ENCODE data around the gene SLC1A5. TPM values are rescaled to one million over a fixed set of nuclear protein-coding genes. Genes with fewer than 3 reads are reported as not detected.

SLC1A5 gene
- total RNA-seq, 1 experiment from 2014 or later = 239 TPM

DNA sequence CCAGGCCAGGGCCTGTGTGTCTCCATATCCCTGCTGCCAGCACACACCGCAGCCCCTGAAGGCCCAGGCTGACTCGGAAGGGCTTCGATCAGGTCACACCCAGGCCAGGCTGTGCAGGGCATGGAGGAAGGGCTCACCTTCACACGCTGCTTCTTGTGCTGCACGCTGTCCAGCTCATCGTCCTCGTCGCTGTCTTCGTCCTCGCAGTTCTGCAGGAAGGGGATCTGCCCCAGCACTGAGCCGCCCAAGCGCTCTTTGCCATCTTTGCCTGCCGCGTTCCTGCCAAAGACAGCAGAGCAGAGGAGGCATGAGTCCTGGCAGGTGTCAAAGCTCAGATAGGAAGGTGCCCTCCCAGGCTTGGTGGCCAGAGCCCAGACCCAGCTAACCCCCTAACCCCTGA lies 57.8 kb downstream of the SLC1A5 start:
- POLR2A ChIA-PET = no interaction called here
- Mint-ChIP-seq H3K27me3 (ENCODE audit: low read depth) (no peaks in the 10 kb centered on the region; the same call in 1 of the 2 replicates), H3K4me3 (no peak overlapping the region), H3K4me1 (peaks cover 14% of the 10 kb centered on the region), H3K9me3 (no peaks in the 10 kb centered on the region), H3K36me3 (peaks cover 70% of the 10 kb centered on the region), H3K27ac (peak overlapping the region; percentile 15; the same call in 1 of the 2 replicates)
- CTCF ChIA-PET = interaction anchor here (1.6 to 3.5 kb wide), 4 partner anchors 9 to 36 kb away, joined by 6 to 26 read pairs (median 13); no protein-coding TSS in a partner anchor
- ATAC-seq (no peak), DNase-seq (ENCODE audit: low spot score) (no peak)
- no peak for TF ChIP-seq ZBTB21 (CRISPR knock-in tag; IDR thresholded peaks at IDR 0.05; ENCODE audit: borderline replicate concordance)
- no peak for TF ChIP-seq SP1 (CRISPR knock-in tag; conservative IDR thresholded peaks at IDR 0.05)
- TF ChIP-seq EMX1 (CRISPR knock-in tag; IDR thresholded peaks at IDR 0.05) = no peak
- no peak for TF ChIP-seq ZNF263 (CRISPR knock-in tag; IDR thresholded peaks at IDR 0.05; ENCODE audit: low read depth)
- TF ChIP-seq, protein P1, sequence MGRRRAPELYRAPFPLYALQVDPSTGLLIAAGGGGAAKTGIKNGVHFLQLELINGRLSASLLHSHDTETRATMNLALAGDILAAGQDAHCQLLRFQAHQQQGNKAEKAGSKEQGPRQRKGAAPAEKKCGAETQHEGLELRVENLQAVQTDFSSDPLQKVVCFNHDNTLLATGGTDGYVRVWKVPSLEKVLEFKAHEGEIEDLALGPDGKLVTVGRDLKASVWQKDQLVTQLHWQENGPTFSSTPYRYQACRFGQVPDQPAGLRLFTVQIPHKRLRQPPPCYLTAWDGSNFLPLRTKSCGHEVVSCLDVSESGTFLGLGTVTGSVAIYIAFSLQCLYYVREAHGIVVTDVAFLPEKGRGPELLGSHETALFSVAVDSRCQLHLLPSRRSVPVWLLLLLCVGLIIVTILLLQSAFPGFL (CRISPR knock-in tag; IDR thresholded peaks at IDR 0.05; ENCODE audit: borderline replicate concordance) = no peak
- TF ChIP-seq, protein P2, sequence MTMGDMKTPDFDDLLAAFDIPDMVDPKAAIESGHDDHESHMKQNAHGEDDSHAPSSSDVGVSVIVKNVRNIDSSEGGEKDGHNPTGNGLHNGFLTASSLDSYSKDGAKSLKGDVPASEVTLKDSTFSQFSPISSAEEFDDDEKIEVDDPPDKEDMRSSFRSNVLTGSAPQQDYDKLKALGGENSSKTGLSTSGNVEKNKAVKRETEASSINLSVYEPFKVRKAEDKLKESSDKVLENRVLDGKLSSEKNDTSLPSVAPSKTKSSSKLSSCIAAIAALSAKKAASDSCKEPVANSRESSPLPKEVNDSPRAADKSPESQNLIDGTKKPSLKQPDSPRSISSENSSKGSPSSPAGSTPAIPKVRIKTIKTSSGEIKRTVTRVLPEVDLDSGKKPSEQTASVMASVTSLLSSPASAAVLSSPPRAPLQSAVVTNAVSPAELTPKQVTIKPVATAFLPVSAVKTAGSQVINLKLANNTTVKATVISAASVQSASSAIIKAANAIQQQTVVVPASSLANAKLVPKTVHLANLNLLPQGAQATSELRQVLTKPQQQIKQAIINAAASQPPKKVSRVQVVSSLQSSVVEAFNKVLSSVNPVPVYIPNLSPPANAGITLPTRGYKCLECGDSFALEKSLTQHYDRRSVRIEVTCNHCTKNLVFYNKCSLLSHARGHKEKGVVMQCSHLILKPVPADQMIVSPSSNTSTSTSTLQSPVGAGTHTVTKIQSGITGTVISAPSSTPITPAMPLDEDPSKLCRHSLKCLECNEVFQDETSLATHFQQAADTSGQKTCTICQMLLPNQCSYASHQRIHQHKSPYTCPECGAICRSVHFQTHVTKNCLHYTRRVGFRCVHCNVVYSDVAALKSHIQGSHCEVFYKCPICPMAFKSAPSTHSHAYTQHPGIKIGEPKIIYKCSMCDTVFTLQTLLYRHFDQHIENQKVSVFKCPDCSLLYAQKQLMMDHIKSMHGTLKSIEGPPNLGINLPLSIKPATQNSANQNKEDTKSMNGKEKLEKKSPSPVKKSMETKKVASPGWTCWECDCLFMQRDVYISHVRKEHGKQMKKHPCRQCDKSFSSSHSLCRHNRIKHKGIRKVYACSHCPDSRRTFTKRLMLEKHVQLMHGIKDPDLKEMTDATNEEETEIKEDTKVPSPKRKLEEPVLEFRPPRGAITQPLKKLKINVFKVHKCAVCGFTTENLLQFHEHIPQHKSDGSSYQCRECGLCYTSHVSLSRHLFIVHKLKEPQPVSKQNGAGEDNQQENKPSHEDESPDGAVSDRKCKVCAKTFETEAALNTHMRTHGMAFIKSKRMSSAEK (CRISPR knock-in tag; IDR thresholded peaks at IDR 0.05; ENCODE audit: borderline replicate concordance) = no peak
- no peak for TF ChIP-seq PRRX2 (CRISPR knock-in tag; IDR thresholded peaks at IDR 0.05)
- no peak for TF ChIP-seq ETV6 (CRISPR knock-in tag; IDR thresholded peaks at IDR 0.05)
- no peak for TF ChIP-seq NFE2L1 (CRISPR knock-in tag; IDR thresholded peaks at IDR 0.05)
- TF ChIP-seq, protein P3, sequence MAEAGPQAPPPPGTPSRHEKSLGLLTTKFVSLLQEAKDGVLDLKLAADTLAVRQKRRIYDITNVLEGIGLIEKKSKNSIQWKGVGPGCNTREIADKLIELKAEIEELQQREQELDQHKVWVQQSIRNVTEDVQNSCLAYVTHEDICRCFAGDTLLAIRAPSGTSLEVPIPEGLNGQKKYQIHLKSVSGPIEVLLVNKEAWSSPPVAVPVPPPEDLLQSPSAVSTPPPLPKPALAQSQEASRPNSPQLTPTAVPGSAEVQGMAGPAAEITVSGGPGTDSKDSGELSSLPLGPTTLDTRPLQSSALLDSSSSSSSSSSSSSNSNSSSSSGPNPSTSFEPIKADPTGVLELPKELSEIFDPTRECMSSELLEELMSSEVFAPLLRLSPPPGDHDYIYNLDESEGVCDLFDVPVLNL (CRISPR knock-in tag; IDR thresholded peaks at IDR 0.05; ENCODE audit: borderline replicate concordance, low read depth) = no peak
- TF ChIP-seq NR2C2 (CRISPR knock-in tag; IDR thresholded peaks at IDR 0.05) = no peak
- TF ChIP-seq, protein P4, sequence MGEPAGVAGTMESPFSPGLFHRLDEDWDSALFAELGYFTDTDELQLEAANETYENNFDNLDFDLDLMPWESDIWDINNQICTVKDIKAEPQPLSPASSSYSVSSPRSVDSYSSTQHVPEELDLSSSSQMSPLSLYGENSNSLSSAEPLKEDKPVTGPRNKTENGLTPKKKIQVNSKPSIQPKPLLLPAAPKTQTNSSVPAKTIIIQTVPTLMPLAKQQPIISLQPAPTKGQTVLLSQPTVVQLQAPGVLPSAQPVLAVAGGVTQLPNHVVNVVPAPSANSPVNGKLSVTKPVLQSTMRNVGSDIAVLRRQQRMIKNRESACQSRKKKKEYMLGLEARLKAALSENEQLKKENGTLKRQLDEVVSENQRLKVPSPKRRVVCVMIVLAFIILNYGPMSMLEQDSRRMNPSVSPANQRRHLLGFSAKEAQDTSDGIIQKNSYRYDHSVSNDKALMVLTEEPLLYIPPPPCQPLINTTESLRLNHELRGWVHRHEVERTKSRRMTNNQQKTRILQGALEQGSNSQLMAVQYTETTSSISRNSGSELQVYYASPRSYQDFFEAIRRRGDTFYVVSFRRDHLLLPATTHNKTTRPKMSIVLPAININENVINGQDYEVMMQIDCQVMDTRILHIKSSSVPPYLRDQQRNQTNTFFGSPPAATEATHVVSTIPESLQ (CRISPR knock-in tag; IDR thresholded peaks at IDR 0.05) = no peak
- TF ChIP-seq SMAD3 (CRISPR knock-in tag; IDR thresholded peaks at IDR 0.05; ENCODE audit: borderline replicate concordance) = no peak

DNA sequence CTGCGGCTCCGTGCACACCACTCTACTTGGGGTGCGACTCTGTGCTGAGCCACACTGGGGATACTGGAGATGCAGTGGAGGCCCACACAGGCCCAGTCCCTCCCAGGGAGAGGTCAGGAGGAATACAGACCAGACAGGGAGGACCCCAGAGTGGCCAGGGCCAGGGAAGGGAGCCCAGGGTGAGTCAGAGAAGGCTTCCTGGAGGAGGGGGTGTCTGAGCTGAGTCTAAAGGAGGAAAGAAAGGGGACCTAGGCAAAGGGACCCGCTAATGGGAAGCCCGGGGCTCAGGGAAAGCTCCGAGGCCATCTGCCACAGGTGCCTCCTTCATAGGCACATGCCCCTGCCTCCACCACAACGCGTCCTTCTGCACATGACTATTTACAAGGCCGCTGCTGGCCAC lies 58.2 kb downstream of the SLC1A5 start:
- CTCF ChIA-PET = interaction anchor here (1.6 to 3.5 kb wide), 6 partner anchors 9 to 36 kb away, joined by 6 to 26 read pairs (median 13); no protein-coding TSS in a partner anchor
- Mint-ChIP-seq H3K4me1 (peaks cover 14% of the 10 kb centered on the region), H3K27ac (no peak overlapping the region), H3K9me3 (no peaks in the 10 kb centered on the region), H3K36me3 (peaks cover 70% of the 10 kb centered on the region), H3K4me3 (no peak overlapping the region), H3K27me3 (ENCODE audit: low read depth) (no peaks in the 10 kb centered on the region; the same call in 1 of the 2 replicates)
- TF ChIP-seq, protein P5, sequence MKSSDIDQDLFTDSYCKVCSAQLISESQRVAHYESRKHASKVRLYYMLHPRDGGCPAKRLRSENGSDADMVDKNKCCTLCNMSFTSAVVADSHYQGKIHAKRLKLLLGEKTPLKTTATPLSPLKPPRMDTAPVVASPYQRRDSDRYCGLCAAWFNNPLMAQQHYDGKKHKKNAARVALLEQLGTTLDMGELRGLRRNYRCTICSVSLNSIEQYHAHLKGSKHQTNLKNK (CRISPR knock-in tag; IDR thresholded peaks at IDR 0.05) = no peak
- no peak for TF ChIP-seq PRRX2 (CRISPR knock-in tag; IDR thresholded peaks at IDR 0.05)
- TF ChIP-seq, protein P3 (CRISPR knock-in tag; IDR thresholded peaks at IDR 0.05; ENCODE audit: borderline replicate concordance, low read depth) = no peak
- TF ChIP-seq, protein P6, sequence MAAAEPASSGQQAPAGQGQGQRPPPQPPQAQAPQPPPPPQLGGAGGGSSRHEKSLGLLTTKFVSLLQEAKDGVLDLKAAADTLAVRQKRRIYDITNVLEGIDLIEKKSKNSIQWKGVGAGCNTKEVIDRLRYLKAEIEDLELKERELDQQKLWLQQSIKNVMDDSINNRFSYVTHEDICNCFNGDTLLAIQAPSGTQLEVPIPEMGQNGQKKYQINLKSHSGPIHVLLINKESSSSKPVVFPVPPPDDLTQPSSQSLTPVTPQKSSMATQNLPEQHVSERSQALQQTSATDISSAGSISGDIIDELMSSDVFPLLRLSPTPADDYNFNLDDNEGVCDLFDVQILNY (CRISPR knock-in tag; IDR thresholded peaks at IDR 0.05) = no peak
- POLR2A ChIA-PET = no interaction called here
- no peak for DNase-seq (ENCODE audit: low spot score)
- no peak for ATAC-seq
